MM.1S (cell line): ENCODE data around the gene ZNF804A.

ENCODE experiments used
- EZH2 ChIP-seq: fragments of 300-600 bp; sonication (generic); optimal IDR thresholded peaks from 2 replicates; pipeline ENCODE3; 2017; ENCODE audit warnings: low read depth, mild to moderate bottlenecking, antibody characterized with exemption, low read length, mixed read lengths
- TF ChIP-seq, protein P1 (sequence below): fragments of 300-600 bp; sonication (generic); IDR thresholded peaks from 2 replicates; pipeline ENCODE4 v1.5.1; 2016; ENCODE audit warnings: antibody characterized with exemption, low read length, mixed read lengths

- TF ChIP-seq EZH2, result no peak
- TF ChIP-seq, protein P1, sequence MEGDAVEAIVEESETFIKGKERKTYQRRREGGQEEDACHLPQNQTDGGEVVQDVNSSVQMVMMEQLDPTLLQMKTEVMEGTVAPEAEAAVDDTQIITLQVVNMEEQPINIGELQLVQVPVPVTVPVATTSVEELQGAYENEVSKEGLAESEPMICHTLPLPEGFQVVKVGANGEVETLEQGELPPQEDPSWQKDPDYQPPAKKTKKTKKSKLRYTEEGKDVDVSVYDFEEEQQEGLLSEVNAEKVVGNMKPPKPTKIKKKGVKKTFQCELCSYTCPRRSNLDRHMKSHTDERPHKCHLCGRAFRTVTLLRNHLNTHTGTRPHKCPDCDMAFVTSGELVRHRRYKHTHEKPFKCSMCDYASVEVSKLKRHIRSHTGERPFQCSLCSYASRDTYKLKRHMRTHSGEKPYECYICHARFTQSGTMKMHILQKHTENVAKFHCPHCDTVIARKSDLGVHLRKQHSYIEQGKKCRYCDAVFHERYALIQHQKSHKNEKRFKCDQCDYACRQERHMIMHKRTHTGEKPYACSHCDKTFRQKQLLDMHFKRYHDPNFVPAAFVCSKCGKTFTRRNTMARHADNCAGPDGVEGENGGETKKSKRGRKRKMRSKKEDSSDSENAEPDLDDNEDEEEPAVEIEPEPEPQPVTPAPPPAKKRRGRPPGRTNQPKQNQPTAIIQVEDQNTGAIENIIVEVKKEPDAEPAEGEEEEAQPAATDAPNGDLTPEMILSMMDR, result no peak
Measured at GRCh38 chr2:184835398-184835715, 237.0 kb downstream of the ZNF804A start.
